K562 (cell line): ENCODE data around the gene SPRY2. TPM values are rescaled to one million over a fixed set of nuclear protein-coding genes. Genes with fewer than 3 reads are reported as not detected.

Experiments
- ATAC-seq: fragments of 200-7000 bp; cut with Tn5 transposase; 3 replicates; pipeline ENCODE4 v1.9.1; 2020; ENCODE audit warnings: moderate library complexity
- BruUV-seq: library from RNA; stranded (reverse); fragments of 400-500 nt; replicated peaks from 2 replicates; lab custom pipeline; 2021; lab: Mats Ljungman, UMichigan
- CTCF ChIA-PET: fragments of 300-600 bp; formaldehyde crosslinking; extraction: SDS; loops from one replicate; lab custom pipeline; 2021; ENCODE audit warnings: low intra/inter-chr PET ratio; lab: Yijun Ruan, JAX
- POLR2A ChIA-PET: fragments of 300-600, 350-650 bp; sonication (Branson Sonifier 250); formaldehyde crosslinking; extraction: SDS; loops from one replicate; lab custom pipeline; 2021; ENCODE audit warnings: antibody characterized with exemption, inconsistent platforms; lab: Yijun Ruan, JAX
- DNase-seq, 4 experiments: peaks; one replicate each; pipeline versions ENCODE4 v3.0.0 to v3.0.0-alpha.2; 2011 to 2018; ENCODE audit warnings: low spot score in 3 of 4, mixed read lengths in 3 of 4; ENCODE audit errors: extremely low read depth in 1 of 4
- FAIRE-seq: peaks from 2 replicates; lab custom pipeline; 2011; peaks lifted over from hg19 to GRCh38; lab: Jason Lieb, UNC
- H2AFZ ChIP-seq: 2 replicates; pipeline ENCODE4 v1.6.0; 2011; ENCODE audit warnings: low read depth, low read length, control low read depth, inconsistent platforms
- H3K27ac ChIP-seq: fragments of 200-600 bp; 3 replicates; pipeline ENCODE4 v1.8.0; 2011; ENCODE audit warnings: low read depth, mild to moderate bottlenecking, control low read depth, inconsistent platforms, low read length, moderate library complexity, mixed read lengths; ENCODE audit errors: extremely low read depth
- H3K27me3 ChIP-seq, 2 experiments: fragments of 300-600 bp in 1 of 2; 2 replicates in 1 of 2; 3 replicates in 1 of 2; pipeline versions ENCODE4 v1.6.0 to v1.8.0; 2011; ENCODE audit warnings: inconsistent platforms in 2 of 2, low read length in 2 of 2, mild to moderate bottlenecking in 1 of 2, mixed read lengths in 1 of 2, moderate library complexity in 1 of 2; ENCODE audit not compliant: control insufficient read depth in 2 of 2, insufficient read depth in 2 of 2
- H3K36me3 ChIP-seq: fragments of 300-600 bp; 3 replicates; pipeline ENCODE4 v1.8.0; 2011; ENCODE audit warnings: mild to moderate bottlenecking, low read length, inconsistent platforms; ENCODE audit not compliant: control insufficient read depth, insufficient read depth
- H3K4me1 ChIP-seq, 2 experiments: fragments of 200-600 bp in 1 of 2; replicated peaks in 1 of 2; 2 replicates in 1 of 2; 3 replicates in 1 of 2; pipeline versions ENCODE4 v1.5.1 to v1.8.0; 2011; ENCODE audit warnings: inconsistent platforms in 2 of 2, low read length in 2 of 2, mild to moderate bottlenecking in 1 of 2, mixed read lengths in 1 of 2, moderate library complexity in 1 of 2; ENCODE audit not compliant: control insufficient read depth in 2 of 2, insufficient read depth in 2 of 2
- H3K4me2 ChIP-seq: 2 replicates; pipeline ENCODE4 v1.6.1; 2011; ENCODE audit warnings: low read length, control low read depth, inconsistent platforms, mixed read lengths; ENCODE audit not compliant: insufficient read depth
- H3K4me3 ChIP-seq: fragments of 200-600 bp; sonication (generic), shearing (Covaris generic); 2 replicates; pipeline ENCODE4 v1.5.1; 2016; ENCODE audit warnings: control low read depth, inconsistent platforms
- H3K79me2 ChIP-seq: fragments of 200-600 bp; 3 replicates; pipeline ENCODE4 v1.8.0; 2011; ENCODE audit warnings: low read length, inconsistent platforms; ENCODE audit not compliant: control insufficient read depth, insufficient read depth
- H3K9ac ChIP-seq, 2 experiments: 2 replicates each; pipeline versions ENCODE4 v1.6.0 to v1.6.1; 2011; ENCODE audit warnings: low read depth in 2 of 2, low read length in 2 of 2, control low read depth in 1 of 2, inconsistent platforms in 1 of 2, mild to moderate bottlenecking in 1 of 2, mixed read lengths in 1 of 2; ENCODE audit not compliant: insufficient read depth in 1 of 2
- H3K9me1 ChIP-seq: one replicate; pipeline ENCODE4 v1.6.0; 2011; ENCODE audit warnings: inconsistent platforms, mild to moderate bottlenecking, low read length, moderate library complexity; ENCODE audit not compliant: control insufficient read depth, insufficient read depth
- H3K9me3 ChIP-seq: replicated peaks from 2 replicates; pipeline ENCODE4 v1.5.1; 2011; ENCODE audit warnings: low read depth, low read length, inconsistent platforms; ENCODE audit not compliant: control insufficient read depth, insufficient read depth
- H4K20me1 ChIP-seq: replicated peaks from 2 replicates; pipeline ENCODE4 v1.6.1; 2011; ENCODE audit warnings: low read length, inconsistent platforms, mixed read lengths; ENCODE audit not compliant: control insufficient read depth, insufficient read depth
- CBFA2T3 ChIP-seq: fragments of 450-650 bp; IDR thresholded peaks from 2 replicates; pipeline ENCODE4 v1.6.1; 2017
- ESRRB ChIP-seq: fragments of 250-450 bp; sonication (Bioruptor Pico); IDR thresholded peaks from 2 replicates; pipeline ENCODE4 v1.5.0; 2020; ENCODE audit warnings: mild to moderate bottlenecking, moderate library complexity, borderline replicate concordance
- EWSR1 ChIP-seq: fragments of 450-650 bp; IDR thresholded peaks from 2 replicates; pipeline ENCODE4 v1.6.1; 2018; ENCODE audit warnings: borderline replicate concordance, mild to moderate bottlenecking, low read depth, moderate library complexity; ENCODE audit not compliant: partially characterized antibody
- GATAD2B ChIP-seq: fragments of 450-650 bp; IDR thresholded peaks from 2 replicates; pipeline ENCODE4 v1.6.1; 2017; ENCODE audit warnings: mild to moderate bottlenecking, borderline replicate concordance
- NFYB ChIP-seq: IDR thresholded peaks from 2 replicates; pipeline ENCODE4 v1.6.1; 2011; ENCODE audit warnings: mild to moderate bottlenecking, moderate library complexity; ENCODE audit not compliant: insufficient read length; ENCODE audit errors: extremely low read depth
- PHF20 ChIP-seq: fragments of 450-650 bp; IDR thresholded peaks from 2 replicates; pipeline ENCODE4 v1.6.1; 2018; ENCODE audit not compliant: partially characterized antibody
- POLR2AphosphoS5 ChIP-seq: IDR thresholded peaks from 2 replicates; pipeline ENCODE4 v1.6.1; 2011; ENCODE audit warnings: mild to moderate bottlenecking, low read depth, low read length, moderate library complexity; ENCODE audit not compliant: control insufficient read depth, insufficient read depth
- RBM34 ChIP-seq: fragments of 200-400 bp; formaldehyde crosslinking; IDR thresholded peaks from 2 replicates; pipeline ENCODE4 v1.6.1; 2018; ENCODE audit warnings: low read length, borderline replicate concordance; ENCODE audit not compliant: insufficient read depth
- SMARCA4 ChIP-seq: fragments of 450-650 bp; IDR thresholded peaks from 2 replicates; pipeline ENCODE4 v1.6.1; 2016
- SP1 ChIP-seq: sonication (generic); formaldehyde crosslinking; IDR thresholded peaks from 2 replicates; pipeline ENCODE4 v1.8.1; 2022; ENCODE audit warnings: mild to moderate bottlenecking, missing genetic modification reagents
- SRSF1 ChIP-seq: fragments of 200-400 bp; formaldehyde crosslinking; IDR thresholded peaks from 2 replicates; pipeline ENCODE4 v1.6.1; 2017; ENCODE audit warnings: mild to moderate bottlenecking, low read depth, low read length, moderate library complexity
- TCF7 ChIP-seq: sonication (generic); IDR thresholded peaks from 2 replicates; pipeline ENCODE4 v1.6.1; 2016; ENCODE audit warnings: antibody characterized with exemption, borderline replicate concordance
- ZNF121 ChIP-seq: sonication (generic); formaldehyde crosslinking; conservative IDR thresholded peaks from 2 replicates; pipeline ENCODE4 v1.8.0; 2022; ENCODE audit warnings: missing genetic modification reagents
- WGBS: fragments of 100-300 bp; shearing (Covaris generic); methylation state at CpG from one replicate; pipeline ENCODE4 v1.1.6; 2016; ENCODE audit warnings: low coverage, mixed read lengths; ENCODE audit not compliant: insufficient coverage; ENCODE audit errors: missing lambda C conversion rate; 5-methylcytosine and 5-hydroxymethylcytosine counted together
- in situ Hi-C: fragments of 300-500 bp; cut with MboI; formaldehyde crosslinking; loops from 4 replicates; pipeline ENCODE4 v1.15.0; 2018; ENCODE audit warnings: inconsistent platforms, mixed read lengths
- intact Hi-C: fragments of 100-400 bp; cut with micrococcal nuclease; formaldehyde crosslinking; loops from 2 replicates; pipeline ENCODE4 v1.14.2; 2022
- polyA plus RNA-seq, 8 experiments: library from polyadenylated mRNA; depleted of rRNA in 4 of 8; stranded (reverse) in 5 of 8; unstranded in 3 of 8; fragments of >200 nt; fragmentation: Nextera tagmentation in 2 of 8; fragmentation: Illumina TruSeq in 1 of 8; extraction: Ambion mirVana in 2 of 8; extraction: Trizol in 1 of 8; gene quantifications; 2 replicates each; pipeline versions ENCODE4 v1.2.1 to v1.2.3, GENCODE V29; 2011 to 2014; ENCODE audit warnings: inconsistent platforms in 1 of 8, missing spikeins in 1 of 8
- total RNA-seq, 7 experiments: library from RNA; depleted of rRNA in 6 of 7; stranded (reverse); fragments of >200 nt in 6 of 7; fragmentation: Illumina TruSeq in 2 of 7; extraction: Trizol in 2 of 7; gene quantifications; 2 replicates each; pipeline versions ENCODE4 v1.2.1 to v1.2.3, GENCODE V29; 2011 to 2021; ENCODE audit warnings: low replicate concordance in 1 of 7
- TF ChIP-seq, protein P1 (sequence below): fragments of 150-350 bp; IDR thresholded peaks from 2 replicates; pipeline ENCODE4 v1.6.1; 2014; ENCODE audit warnings: low read depth, mild to moderate bottlenecking, low read length, borderline replicate concordance

SPRY2 gene
- total and polyA plus RNA-seq, 9 of the 15 experiments (the other 6 are each of a cell fraction or from before 2014, with no cell fraction given), result 1.8 to 7.8 (median 3.4) TPM

DNA sequence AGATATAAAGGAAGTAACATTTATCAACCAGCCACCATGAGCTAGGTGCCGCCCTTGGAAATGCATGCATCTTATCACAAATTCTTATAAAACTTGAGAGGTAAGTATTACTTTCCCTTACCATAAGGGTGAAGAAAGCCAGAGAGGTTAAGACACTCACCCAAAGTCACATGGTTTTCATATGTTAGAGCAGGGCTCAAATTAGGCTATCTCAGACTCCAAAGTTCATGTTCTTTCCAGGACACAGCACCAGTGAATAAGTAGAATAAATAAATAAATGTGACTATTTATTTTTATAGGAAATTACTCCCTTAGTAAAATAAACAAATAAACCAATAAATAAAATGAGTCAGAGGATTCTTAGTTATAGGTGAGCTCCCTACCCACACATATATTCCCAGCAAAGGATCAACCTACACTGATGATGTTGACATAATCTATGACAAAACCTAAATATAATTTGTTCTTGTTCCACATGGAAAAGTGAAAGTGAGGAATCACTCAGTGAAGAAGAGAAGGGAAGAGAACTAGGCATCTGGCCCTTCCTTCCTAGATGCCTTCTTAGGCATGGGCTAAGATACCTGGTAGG lies 27.2 kb downstream of the SPRY2 start:
- no peak overlapping the region for H3K4me3 ChIP-seq
- H3K4me2 ChIP-seq, result no peak overlapping the region
- no peaks in the 10 kb centered on the region for H3K9me3 ChIP-seq
- POLR2A ChIA-PET, result interaction anchor here (1.0 kb wide), 1 partner anchor 15 kb away, joined by 3 read pairs; no protein-coding TSS in a partner anchor
- no peak overlapping the region for H3K9ac ChIP-seq
- WGBS, result 0% methylated on average over 1 of the region's 1 CpG
- DNase-seq (no peak), FAIRE-seq (no peak), ATAC-seq (no peak)
- no TSS peak for BruUV-seq
- in situ Hi-C loops (no loop called here), intact Hi-C loops (no loop called here)
- no peaks in the 10 kb centered on the region for H3K4me1 ChIP-seq
- TF ChIP-seq ZNF121 (CRISPR knock-in tag), result no peak
- TF ChIP-seq SP1, result no peak
- TF ChIP-seq CBFA2T3, result no peak
- TF ChIP-seq TCF7, result no peak
- TF ChIP-seq GATAD2B, result no peak
- TF ChIP-seq NFYB, result no peak
- no peak for TF ChIP-seq SRSF1
- no peaks in the 10 kb centered on the region for H3K27me3 ChIP-seq
- H3K27ac ChIP-seq, result no peak overlapping the region
- no peak overlapping the region for H2AFZ ChIP-seq
- no peaks in the 10 kb centered on the region for H3K79me2 ChIP-seq
- CTCF ChIA-PET, result no interaction called here
- no peaks in the 10 kb centered on the region for H3K36me3 ChIP-seq
- no peaks in the 10 kb centered on the region for H3K9me1 ChIP-seq
- no peaks in the 10 kb centered on the region for H4K20me1 ChIP-seq

DNA sequence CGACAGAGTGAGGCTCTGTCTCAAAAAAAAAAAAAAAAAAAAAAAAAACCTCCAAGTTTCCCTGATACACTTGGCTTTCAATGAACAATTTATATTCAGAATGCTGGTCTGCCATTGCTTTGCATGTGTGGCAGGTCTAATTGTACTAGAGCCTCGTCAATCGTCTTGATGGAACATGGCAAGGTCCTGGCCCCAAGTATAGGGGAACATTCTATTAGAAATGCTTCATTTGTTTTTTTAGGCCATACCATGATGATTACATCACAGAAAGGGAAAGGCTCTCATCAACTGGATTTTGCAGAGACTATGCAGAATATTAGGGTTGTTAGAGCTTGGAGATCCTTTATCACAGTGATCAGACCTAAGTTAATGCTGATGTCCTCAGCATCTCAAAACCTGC lies 28.0 kb downstream of the SPRY2 start:
- H3K9me1 ChIP-seq, result no peaks in the 10 kb centered on the region
- ChIA-PET POLR2A (interaction anchor here (1.0 kb wide), 1 partner anchor 16 kb away, joined by 3 read pairs; no protein-coding TSS in a partner anchor), CTCF (no interaction called here)
- BruUV-seq, result no TSS peak
- DNase-seq (no peak), FAIRE-seq (no peak), ATAC-seq (no peak)
- H3K79me2 ChIP-seq, result no peaks in the 10 kb centered on the region
- in situ Hi-C loops (no loop called here), intact Hi-C loops (no loop called here)
- H3K4me3 ChIP-seq, result no peak overlapping the region
- 0% methylated on average over 2 of the region's 3 CpGs for WGBS
- no peaks in the 10 kb centered on the region for H4K20me1 ChIP-seq
- H2AFZ ChIP-seq, result no peak overlapping the region
- no peak overlapping the region for H3K9ac ChIP-seq
- H3K27me3 ChIP-seq, result no peaks in the 10 kb centered on the region
- no peak overlapping the region for H3K4me2 ChIP-seq
- H3K27ac ChIP-seq, result no peak overlapping the region
- H3K4me1 ChIP-seq, result no peaks in the 10 kb centered on the region
- no peaks in the 10 kb centered on the region for H3K9me3 ChIP-seq
- no peaks in the 10 kb centered on the region for H3K36me3 ChIP-seq
- no peak for TF ChIP-seq PHF20
- TF ChIP-seq, protein P1, sequence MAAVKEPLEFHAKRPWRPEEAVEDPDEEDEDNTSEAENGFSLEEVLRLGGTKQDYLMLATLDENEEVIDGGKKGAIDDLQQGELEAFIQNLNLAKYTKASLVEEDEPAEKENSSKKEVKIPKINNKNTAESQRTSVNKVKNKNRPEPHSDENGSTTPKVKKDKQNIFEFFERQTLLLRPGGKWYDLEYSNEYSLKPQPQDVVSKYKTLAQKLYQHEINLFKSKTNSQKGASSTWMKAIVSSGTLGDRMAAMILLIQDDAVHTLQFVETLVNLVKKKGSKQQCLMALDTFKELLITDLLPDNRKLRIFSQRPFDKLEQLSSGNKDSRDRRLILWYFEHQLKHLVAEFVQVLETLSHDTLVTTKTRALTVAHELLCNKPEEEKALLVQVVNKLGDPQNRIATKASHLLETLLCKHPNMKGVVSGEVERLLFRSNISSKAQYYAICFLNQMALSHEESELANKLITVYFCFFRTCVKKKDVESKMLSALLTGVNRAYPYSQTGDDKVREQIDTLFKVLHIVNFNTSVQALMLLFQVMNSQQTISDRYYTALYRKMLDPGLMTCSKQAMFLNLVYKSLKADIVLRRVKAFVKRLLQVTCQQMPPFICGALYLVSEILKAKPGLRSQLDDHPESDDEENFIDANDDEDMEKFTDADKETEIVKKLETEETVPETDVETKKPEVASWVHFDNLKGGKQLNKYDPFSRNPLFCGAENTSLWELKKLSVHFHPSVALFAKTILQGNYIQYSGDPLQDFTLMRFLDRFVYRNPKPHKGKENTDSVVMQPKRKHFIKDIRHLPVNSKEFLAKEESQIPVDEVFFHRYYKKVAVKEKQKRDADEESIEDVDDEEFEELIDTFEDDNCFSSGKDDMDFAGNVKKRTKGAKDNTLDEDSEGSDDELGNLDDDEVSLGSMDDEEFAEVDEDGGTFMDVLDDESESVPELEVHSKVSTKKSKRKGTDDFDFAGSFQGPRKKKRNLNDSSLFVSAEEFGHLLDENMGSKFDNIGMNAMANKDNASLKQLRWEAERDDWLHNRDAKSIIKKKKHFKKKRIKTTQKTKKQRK, result no peak
- TF ChIP-seq EWSR1, result no peak
- TF ChIP-seq POLR2AphosphoS5, result no peak
- no peak for TF ChIP-seq RBM34
- no peak for TF ChIP-seq SMARCA4
- TF ChIP-seq ESRRB (CRISPR knock-in tag), result no peak
